Renal pelvis (tissue), 4 donors: Measurements from ENCODE around the gene CAB39L. TPM values are rescaled to one million over a fixed set of nuclear protein-coding genes. Genes with fewer than 3 reads are reported as not detected.
"Not testable (repeated sequence)": the region's sequence is repeated elsewhere in the genome, so short reads cannot be mapped to it uniquely, and the experiment has no call there.

ENCODE experiments used
- DNase-seq: peaks from one replicate; pipeline ENCODE4 v3.0.0-alpha.2; 2013
- polyA plus RNA-seq, 3 donors: library from polyadenylated mRNA; unstranded; fragments of 120-200 nt; gene quantifications; one replicate each; pipeline ENCODE4 v1.2.1, GENCODE V29; 2013; ENCODE audit not compliant: insufficient read length in 3 of 3

CAB39L gene
- polyA plus RNA-seq, 3 donors: 15.9 to 21.0 (median 16.8) TPM

GRCh38 chr13:49351871-49352270 is 92.0 kb downstream of the CAB39L start:
- DNase-seq: no peak

- DNase-seq: no peak
These were observed 95.1 kb downstream of the CAB39L start for GRCh38 chr13:49348751-49349150.

GRCh38 chr13:49347650-49348385 is 96.0 kb downstream of the CAB39L start:
- no peak for DNase-seq

GRCh38 chr13:49346460-49346859 is 97.4 kb downstream of the CAB39L start:
- DNase-seq: no peak

GRCh38 chr13:49343731-49344130 is 100.1 kb downstream of the CAB39L start:
- no peak for DNase-seq

- DNase-seq: no peak
These were observed 100.6 kb downstream of the CAB39L start for GRCh38 chr13:49343255-49343654.

- no peak for DNase-seq
These were observed 101.4 kb downstream of the CAB39L start for GRCh38 chr13:49342454-49342853.

- no peak for DNase-seq
These were observed 101.9 kb downstream of the CAB39L start for GRCh38 chr13:49341941-49342340.

- DNase-seq: no peak
These were observed 102.3 kb downstream of the CAB39L start for GRCh38 chr13:49341517-49341916.

GRCh38 chr13:49340161-49340560 is 103.7 kb downstream of the CAB39L start:
- no peak for DNase-seq

- no peak for DNase-seq
These were observed 107.2 kb downstream of the CAB39L start for GRCh38 chr13:49336655-49337054.

GRCh38 chr13:49330546-49330864 is 113.4 kb downstream of the CAB39L start:
- DNase-seq: no peak

GRCh38 chr13:49329831-49330545 is 113.9 kb downstream of the CAB39L start:
- DNase-seq: no peak

- not testable (repeated sequence) for DNase-seq
These were observed 116.7 kb downstream of the CAB39L start for GRCh38 chr13:49327145-49327544.

GRCh38 chr13:49326222-49326917 is 117.5 kb downstream of the CAB39L start:
- DNase-seq: no peak

- DNase-seq: no peak
These were observed 120.5 kb downstream of the CAB39L start for GRCh38 chr13:49323344-49323743.

GRCh38 chr13:49322702-49323101 is 121.2 kb downstream of the CAB39L start:
- no peak for DNase-seq

- DNase-seq: no peak
These were observed 122.9 kb downstream of the CAB39L start for GRCh38 chr13:49320975-49321374.

- DNase-seq: no peak
These were observed 123.9 kb downstream of the CAB39L start for GRCh38 chr13:49319951-49320350.

- no peak for DNase-seq
These were observed 124.3 kb downstream of the CAB39L start for GRCh38 chr13:49319551-49319950.

GRCh38 chr13:49315756-49316482 is 127.9 kb downstream of the CAB39L start:
- no peak for DNase-seq

GRCh38 chr13:49315036-49315565 is 128.8 kb downstream of the CAB39L start:
- DNase-seq: no peak
